CD4-positive, alpha-beta T cell treated with Interleukin-1 beta for 1 hour (primary cell): ENCODE results near the gene CAMK2B.

Experiments
- DNase-seq, 2 donors: peaks; one replicate each; pipeline ENCODE4 v3.0.0-alpha.2; 2020 to 2022

The CAMK2B gene

GRCh38 chr7:44225566-44226395 lies 99.6 kb downstream of the CAMK2B start:
- no peak for DNase-seq

- DNase-seq: no peak
Measured at GRCh38 chr7:44224974-44225565, 100.3 kb downstream of the CAMK2B start.

- DNase-seq: no peak
Measured at GRCh38 chr7:44224080-44224973, 101.1 kb downstream of the CAMK2B start.

GRCh38 chr7:44223362-44224079 lies 101.9 kb downstream of the CAMK2B start:
- DNase-seq: no peak

- no peak for DNase-seq
Measured at GRCh38 chr7:44222776-44223261, 102.6 kb downstream of the CAMK2B start.

GRCh38 chr7:44222074-44222473 lies 103.3 kb downstream of the CAMK2B start:
- no peak for DNase-seq

- DNase-seq: no peak
Measured at GRCh38 chr7:44221231-44221791, 104.1 kb downstream of the CAMK2B start.

GRCh38 chr7:44220358-44221112 lies 104.9 kb downstream of the CAMK2B start:
- no peak for DNase-seq

GRCh38 chr7:44220046-44220357 lies 105.4 kb downstream of the CAMK2B start:
- DNase-seq: no peak

GRCh38 chr7:44219371-44220045 lies 105.9 kb downstream of the CAMK2B start:
- no peak for DNase-seq

GRCh38 chr7:44218418-44219201 lies 106.8 kb downstream of the CAMK2B start:
- no peak for DNase-seq

GRCh38 chr7:44217852-44218402 lies 107.5 kb downstream of the CAMK2B start:
- no peak for DNase-seq

GRCh38 chr7:44217223-44217714 lies 108.1 kb downstream of the CAMK2B start:
- DNase-seq: no peak

GRCh38 chr7:44216521-44217222 lies 108.7 kb downstream of the CAMK2B start:
- no peak for DNase-seq

- DNase-seq: no peak
Measured at GRCh38 chr7:44216019-44216418, 109.4 kb downstream of the CAMK2B start.

- no peak for DNase-seq
Measured at GRCh38 chr7:44215531-44215930, 109.9 kb downstream of the CAMK2B start.

GRCh38 chr7:44213877-44214388 lies 111.5 kb downstream of the CAMK2B start:
- no peak for DNase-seq

- no peak for DNase-seq
Measured at GRCh38 chr7:44213206-44213876, 112.1 kb downstream of the CAMK2B start.
